Hair follicle dermal papilla cell (primary cell): ENCODE results near the gene GSDME. TPM values are rescaled to one million over a fixed set of nuclear protein-coding genes. Genes with fewer than 3 reads are reported as not detected.

ENCODE experiments used
- total RNA-seq: library from RNA; depleted of rRNA; stranded (reverse); fragments of >200 nt; gene quantifications from 2 replicates; pipeline ENCODE4 v1.2.3, GENCODE V29; 2012

Gene GSDME
- 29.5 and 34.7 TPM in 2 replicates for total RNA-seq

DNA sequence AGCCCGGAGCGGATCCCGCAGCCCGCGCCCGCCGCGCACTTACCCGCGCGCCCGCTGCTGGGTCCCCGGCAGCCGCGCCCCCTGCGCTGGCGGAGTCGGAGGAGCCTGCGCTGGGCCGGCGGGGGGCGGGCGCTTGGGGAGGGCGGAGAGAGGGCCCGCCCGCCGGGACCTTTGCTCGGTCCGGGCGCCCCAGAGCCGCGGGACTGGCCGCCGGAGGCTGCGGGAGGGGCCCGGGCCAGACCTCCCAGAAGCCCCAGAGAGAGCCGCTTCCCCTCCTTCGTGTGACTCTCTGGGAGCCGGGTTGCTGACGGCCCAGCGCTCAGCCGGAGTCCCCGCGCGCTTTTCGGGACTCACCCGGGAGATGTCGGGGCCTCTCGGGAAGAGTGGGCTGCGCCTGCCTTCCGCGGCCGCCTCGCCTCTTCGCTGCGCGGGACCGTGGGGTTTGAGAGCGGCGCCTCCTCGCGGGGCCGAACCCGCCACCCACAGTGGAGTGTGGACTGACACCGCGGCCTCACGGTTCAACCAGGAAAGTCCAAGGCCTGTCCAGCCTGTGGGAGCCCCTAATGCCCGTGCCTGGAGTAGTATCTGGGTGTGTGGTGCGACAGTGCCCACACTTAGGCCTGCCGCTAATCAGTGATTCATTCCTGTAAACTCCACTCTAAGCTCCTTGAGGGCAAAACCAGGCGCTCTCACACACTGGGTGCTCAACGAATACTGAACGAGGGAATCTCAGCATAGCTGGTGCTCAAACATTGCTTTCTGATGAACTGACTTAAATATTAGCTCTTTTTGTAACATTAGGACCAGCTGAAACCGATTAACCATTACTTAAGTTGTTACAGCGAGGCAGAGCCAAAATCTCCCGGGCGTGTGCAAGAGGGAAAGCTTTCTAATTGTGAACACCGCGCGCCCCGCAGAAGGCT lies at the start of gene GSDME:
Gene GSDME, minus strand, starts transcription at position 112 of the 923 bp plus-strand sequence. CDS start 7,690 bp downstream, outside the sequence.

Other genes with a start within 250 kb of the GSDME start
- 29.7 and 43.1 TPM in 2 replicates for gene PALS2, start 184.0 kb downstream of the GSDME start, total RNA-seq
- gene OSBPL3, start 222.7 kb upstream of the GSDME start, total RNA-seq = 53.4 and 56.2 TPM in 2 replicates